ENCODE data around the gene ZNF8. TPM values are rescaled to one million over a fixed set of nuclear protein-coding genes. Genes with fewer than 3 reads are reported as not detected.

The ZNF8 gene
- polyA plus RNA-seq (2011; rRNA removed): 4.0 and 5.6 TPM in 2 replicates
- polyA plus RNA-seq (2012; cell fraction: cytosol; rRNA removed): 1.2 and 1.8 TPM in 2 replicates
- 4.2 and 6.8 TPM in 2 replicates for polyA plus RNA-seq (2012; cell fraction: nucleus; rRNA removed)
- polyA plus RNA-seq (2017; fragmentation: RNase III; extraction: RNeasy Plus Mini Kit Qiagen cat#74134 plus additional on column Dnase treatment): 2.0 to 2.3 TPM (median 2.3 TPM) in 3 replicates
- 15.5 and 16.9 TPM in 2 replicates for polyA minus RNA-seq (2011; rRNA and poly(A)+ RNA removed)

- Histone ChIP-seq H3K4me2 (peak within 1 kb of the TSS; percentile 91), H3K9me3 (peaks cover 86% of the 10 kb centered on the region), H3K4me3 (peak within 1 kb of the TSS; percentile 85), H3K27ac (peak within 1 kb of the TSS; percentile 89 to 92), H3K4me1 (no peaks in the 10 kb centered on the region)
- ChIA-PET POLR2A (interaction anchor here (0.6 to 2.0 kb wide), 9 partner anchors 9 to 103 kb away, joined by 3 to 15 read pairs (median 4); partner anchors contain the start of genes ERVK3-1, ZNF274, ZNF497 and ZNF544), CTCF (interaction anchor here (0.6 kb wide), 1 partner anchor 251 kb away, joined by 3 read pairs; no protein-coding TSS in a partner anchor)
- ATAC-seq (peak; percentile 97 to 98), DNase-seq (ENCODE audit: low read depth in 1 of 2, low spot score in 1 of 2) (peak; percentile 100), FAIRE-seq (peak; percentile 39)
- WGBS (ENCODE audit: missing lambda C conversion rate): 2% methylated on average over 21 of the region's 42 CpGs
- no peak for TF ChIP-seq PHF8 (IDR thresholded peaks at IDR 0.05; ENCODE audit: borderline replicate concordance, low read depth)
- no peak for TF ChIP-seq TP53 (CRISPR knock-in tag; IDR thresholded peaks at IDR 0.05)
- TF ChIP-seq NPAS2 (CRISPR knock-in tag; IDR thresholded peaks at IDR 0.05; ENCODE audit: borderline replicate concordance): no peak
- TF ChIP-seq USF2 (IDR thresholded peaks at IDR 0.05): peak; percentile 28; the same call in 1 of the 2 replicates
- no peak for TF ChIP-seq JUNB (IDR thresholded peaks at IDR 0.05)
- no peak for TF ChIP-seq NR3C1 (IDR thresholded peaks at IDR 0.05)
- TF ChIP-seq POLR2A (IDR thresholded peaks at IDR 0.05; ENCODE audit: low read length): peak; percentile 71
- no peak; the same call in 1 of the 2 replicates for TF ChIP-seq HDAC2 (IDR thresholded peaks at IDR 0.05)
- no peak for TF ChIP-seq POLR2AphosphoS2 (conservative IDR thresholded peaks at IDR 0.05; ENCODE audit: low read length)
- TF ChIP-seq HEYL (CRISPR knock-in tag; IDR thresholded peaks at IDR 0.05): no peak
- no peak for TF ChIP-seq SREBF2 (IDR thresholded peaks at IDR 0.05)
- no peak for TF ChIP-seq FOXS1 (CRISPR knock-in tag; IDR thresholded peaks at IDR 0.05)
- no peak for TF ChIP-seq FOSB (CRISPR knock-in tag; IDR thresholded peaks at IDR 0.05)
- TF ChIP-seq CBX8 (IDR thresholded peaks at IDR 0.05): no peak
- TF ChIP-seq KDM5A (IDR thresholded peaks at IDR 0.05): no peak
- no peak for TF ChIP-seq HOXA7 (CRISPR knock-in tag; IDR thresholded peaks at IDR 0.05)
- TF ChIP-seq ATOH8 (CRISPR knock-in tag; IDR thresholded peaks at IDR 0.05; ENCODE audit: low read depth): no peak
- TF ChIP-seq CBX2 (IDR thresholded peaks at IDR 0.05; ENCODE audit: borderline replicate concordance, low read depth): no peak
- no peak for TF ChIP-seq NFE2L2 (conservative IDR thresholded peaks at IDR 0.05; ENCODE audit: low read length)
- TF ChIP-seq RARB (CRISPR knock-in tag; IDR thresholded peaks at IDR 0.05): no peak
- TF ChIP-seq MAX (IDR thresholded peaks at IDR 0.05): peak; percentile 76
- TF ChIP-seq HOXB5 (CRISPR knock-in tag; IDR thresholded peaks at IDR 0.05): peak; percentile 84
- peak; percentile 38 for TF ChIP-seq PBX3 (IDR thresholded peaks at IDR 0.05)
- TF ChIP-seq MYC (IDR thresholded peaks at IDR 0.05; ENCODE audit: borderline replicate concordance, low read length): peak; percentile 79
- no peak for TF ChIP-seq ZNF302 (CRISPR knock-in tag; IDR thresholded peaks at IDR 0.05)
- TF ChIP-seq SMC3 (IDR thresholded peaks at IDR 0.05): 0 out of 3 replicates have a peak, but pooled peaks have one; percentile 8
- no peak for TF ChIP-seq RNF2 (IDR thresholded peaks at IDR 0.05; ENCODE audit: borderline replicate concordance, low read depth)
- TF ChIP-seq TFCP2L1 (CRISPR knock-in tag; IDR thresholded peaks at IDR 0.05): 0 out of 2 replicates have a peak, but pooled peaks have one; percentile 9
- TF ChIP-seq ESRRA (IDR thresholded peaks at IDR 0.05; ENCODE audit: borderline replicate concordance, low read length): no peak
- TF ChIP-seq RAD21 (conservative IDR thresholded peaks at IDR 0.05 in 1 of 2, IDR thresholded peaks at IDR 0.05 in 1 of 2): 0 out of 5 replicates have a peak, but pooled peaks of 1 of the 2 experiments have one; percentile 10
- TF ChIP-seq E2F6 (IDR thresholded peaks at IDR 0.05; ENCODE audit: borderline replicate concordance, low read depth): peak; percentile 7; the same call in 1 of the 2 replicates
- no peak for TF ChIP-seq ZSCAN20 (CRISPR knock-in tag; IDR thresholded peaks at IDR 0.05)
- no peak for TF ChIP-seq MAFK (IDR thresholded peaks at IDR 0.05; ENCODE audit: partially characterized antibody)
- TF ChIP-seq ELK1 (IDR thresholded peaks at IDR 0.05; ENCODE audit: low read depth, low read length): no peak
- TF ChIP-seq ZFP36 (IDR thresholded peaks at IDR 0.05; ENCODE audit: borderline replicate concordance, partially characterized antibody): no peak
- no peak for TF ChIP-seq BHLHE40 (IDR thresholded peaks at IDR 0.05; ENCODE audit: low read depth, low read length)
- no peak for TF ChIP-seq HOXB13 (CRISPR knock-in tag; IDR thresholded peaks at IDR 0.05; ENCODE audit: low read depth)
- TF ChIP-seq MAZ (IDR thresholded peaks at IDR 0.05; ENCODE audit: borderline replicate concordance, low read depth, low read length): peak; percentile 73; the same call in 1 of the 2 replicates
- TF ChIP-seq EP300 (IDR thresholded peaks at IDR 0.05): no peak
These were observed at the start of gene ZNF8 for GRCh38 chr19:58278541-58279041. Gene ZNF8, plus strand, starts transcription at chr19:58278955. Its CDS starts 127 bp downstream, at chr19:58279082.
